Activated T-cell treated with anti-CD3 and anti-CD28 coated beads, Interleukin-2, amount 50 U/mL, for 48 hours (primary cell): ENCODE data around the gene SUN5.
"Not testable (repeated sequence)": the region's sequence is repeated elsewhere in the genome, so short reads cannot be mapped to it uniquely, and the experiment has no call there.

ENCODE experiments used
- DNase-seq, 2 experiments: peaks; one replicate each; pipeline ENCODE4 v3.0.0-alpha.2; 2020

Gene SUN5

GRCh38 chr20:33004141-33004751 lies at the start of gene SUN5:
SUN5 (minus strand) TSS chr20:33004433; CDS start chr20:33004340, 93 bp downstream.
- DNase-seq: no peak

- no peak for DNase-seq
These were observed 49.3 kb upstream of the SUN5 start, which contains the start of gene BPIFB3 for GRCh38 chr20:33053291-33054106. BPIFB3 (plus strand) TSS chr20:33053903; CDS start chr20:33055436, 1,533 bp downstream.

GRCh38 chr20:33051333-33051732 lies 47.1 kb upstream of the SUN5 start:
- DNase-seq: no peak

- DNase-seq: no peak
These were observed 42.2 kb upstream of the SUN5 start for GRCh38 chr20:33046412-33046811.

GRCh38 chr20:33045129-33045721 lies 41.0 kb upstream of the SUN5 start:
- DNase-seq: not testable (repeated sequence)

- DNase-seq: no peak
These were observed 39.5 kb upstream of the SUN5 start for GRCh38 chr20:33043731-33044181.

GRCh38 chr20:33042983-33043730 lies 38.9 kb upstream of the SUN5 start:
- no peak for DNase-seq

- DNase-seq: no peak
These were observed 38.2 kb upstream of the SUN5 start for GRCh38 chr20:33042430-33042829.

GRCh38 chr20:33038243-33038642 lies 34.0 kb upstream of the SUN5 start:
- DNase-seq: no peak

- no peak for DNase-seq
These were observed 33.2 kb upstream of the SUN5 start for GRCh38 chr20:33037456-33037855.

GRCh38 chr20:33034901-33035492 lies 30.8 kb upstream of the SUN5 start:
- no peak for DNase-seq

- no peak for DNase-seq
These were observed 29.9 kb upstream of the SUN5 start for GRCh38 chr20:33034115-33034514.

GRCh38 chr20:33033381-33033780 lies 29.1 kb upstream of the SUN5 start:
- DNase-seq: no peak

GRCh38 chr20:33032555-33032954 lies 28.3 kb upstream of the SUN5 start:
- no peak for DNase-seq

GRCh38 chr20:33031531-33031930 lies 27.3 kb upstream of the SUN5 start, which contains the start of gene BPIFB6:
BPIFB6 (plus strand) TSS chr20:33031648; CDS start chr20:33031648, 0 bp downstream.
- no peak for DNase-seq

GRCh38 chr20:33030569-33030968 lies 26.3 kb upstream of the SUN5 start:
- DNase-seq: no peak

- DNase-seq: no peak
These were observed 25.8 kb upstream of the SUN5 start for GRCh38 chr20:33030076-33030475.

GRCh38 chr20:33028875-33029274 lies 24.6 kb upstream of the SUN5 start:
- no peak for DNase-seq

- DNase-seq: no peak
These were observed 23.8 kb upstream of the SUN5 start for GRCh38 chr20:33027769-33028751.

GRCh38 chr20:33026779-33027759 lies 22.8 kb upstream of the SUN5 start:
- no peak for DNase-seq
